HG03457 (cell line): ENCODE data around the gene SPOCK2.

Experiments
- ATAC-seq: cut with Tn5 transposase; IDR thresholded peaks from one replicate; pipeline ENCODE4 v1.9.1; 2021; ENCODE audit warnings: moderate number of reproducible peaks; ENCODE audit not compliant: unreplicated experiment

Gene SPOCK2

DNA sequence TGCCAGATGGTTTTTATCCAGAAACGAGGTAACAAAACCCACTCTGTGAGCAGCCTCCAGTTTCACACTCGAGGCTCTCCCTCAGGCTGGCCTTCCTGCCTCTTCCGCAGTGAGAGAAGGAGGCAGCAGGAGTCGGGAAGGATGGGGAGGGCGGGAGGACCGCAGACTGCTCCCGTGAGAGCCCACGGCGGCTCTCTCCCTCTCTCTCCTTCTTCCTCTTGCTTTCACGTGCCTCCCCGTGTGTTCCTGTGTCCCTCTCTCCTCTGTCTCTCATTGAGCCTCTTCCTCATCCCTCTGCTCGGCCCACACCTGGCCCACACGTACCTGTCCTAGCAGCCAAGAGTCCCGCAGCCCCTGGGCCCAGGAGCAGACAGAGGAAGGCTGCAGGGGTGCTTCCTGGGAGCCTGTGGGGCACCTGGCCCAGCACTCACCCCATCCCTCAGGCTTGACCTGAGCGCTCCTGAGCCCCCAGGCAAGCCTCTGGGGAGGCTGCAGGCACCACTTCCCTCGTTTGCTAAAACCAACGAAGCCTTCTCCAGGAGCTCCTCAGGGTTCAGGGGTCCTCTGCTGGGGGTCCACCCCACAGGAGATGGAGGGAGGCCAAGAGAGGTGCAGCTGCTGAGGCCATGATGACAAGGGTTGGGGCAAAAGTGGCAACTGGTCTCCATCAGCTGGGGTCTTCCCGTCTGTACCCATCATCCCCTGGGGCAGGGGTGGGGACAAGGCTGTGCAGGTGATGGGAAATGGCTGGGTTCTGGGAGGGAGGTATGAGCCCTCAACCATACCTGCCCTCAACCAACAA, 13.6 kb downstream of the SPOCK2 start:
- ATAC-seq = no peak

DNA sequence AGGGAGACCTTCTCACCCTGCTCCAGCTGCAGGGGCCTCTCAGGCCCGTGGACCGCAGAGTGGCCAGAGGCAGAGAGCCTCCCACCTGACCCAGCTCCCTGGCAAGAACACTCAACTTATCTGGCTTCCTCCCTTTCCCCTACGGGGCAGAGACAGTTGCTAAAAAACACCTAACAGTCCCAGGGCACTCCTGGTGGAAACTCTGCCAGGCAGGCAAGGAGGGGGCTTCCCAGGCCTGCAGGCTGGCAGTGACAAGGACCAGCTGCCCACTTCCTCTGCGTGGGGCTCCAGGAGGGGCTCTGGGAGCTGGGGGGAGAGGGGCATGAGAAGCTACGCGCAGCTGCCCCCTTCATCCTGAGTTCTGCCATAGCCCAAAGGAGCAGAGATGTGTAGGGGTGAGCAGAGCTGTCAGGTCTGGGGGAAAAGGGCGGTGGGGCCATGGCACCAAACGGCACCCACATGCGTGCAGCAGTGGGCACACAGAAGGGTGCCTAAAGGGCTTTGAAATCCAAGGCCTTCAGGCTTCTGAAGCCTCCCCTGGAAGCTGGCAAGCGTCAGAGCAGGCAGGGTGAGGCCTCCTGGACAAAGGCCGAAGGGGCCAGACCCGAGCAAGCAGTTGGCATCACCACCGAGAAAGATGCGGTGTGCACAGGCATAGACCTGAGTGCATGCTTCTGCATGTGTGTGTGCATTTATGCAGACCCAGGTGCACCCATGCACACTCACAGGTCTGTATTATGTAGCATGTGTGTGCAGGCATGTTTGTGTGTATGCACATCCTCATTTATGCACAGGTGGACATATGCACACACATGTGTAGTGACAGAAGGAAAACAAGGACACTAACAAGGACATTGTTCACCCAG, 14.4 kb downstream of the SPOCK2 start:
- ATAC-seq = no peak

DNA sequence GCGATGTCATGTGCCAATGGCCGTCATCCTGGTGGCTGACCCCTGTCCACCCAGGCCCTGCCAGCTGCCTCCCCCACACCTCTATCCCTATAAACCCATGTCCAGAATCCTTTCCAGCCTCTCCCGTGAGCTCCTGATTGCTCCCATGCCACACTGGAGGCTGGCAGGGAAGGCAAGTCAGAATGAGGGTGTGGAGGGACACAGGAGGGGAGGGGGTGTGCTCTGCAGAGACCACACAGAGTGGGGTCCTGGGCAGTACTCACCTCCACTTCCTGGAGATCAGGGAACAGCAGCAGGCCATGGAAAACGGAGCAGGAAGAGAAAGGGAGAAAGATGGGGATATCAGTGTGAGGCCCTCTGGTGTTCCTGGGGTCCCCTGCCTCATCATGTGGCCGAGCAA, 15.7 kb downstream of the SPOCK2 start:
- ATAC-seq = no peak

GRCh38 chr10:72072046-72072445, 16.3 kb downstream of the SPOCK2 start:
- ATAC-seq = no peak

DNA sequence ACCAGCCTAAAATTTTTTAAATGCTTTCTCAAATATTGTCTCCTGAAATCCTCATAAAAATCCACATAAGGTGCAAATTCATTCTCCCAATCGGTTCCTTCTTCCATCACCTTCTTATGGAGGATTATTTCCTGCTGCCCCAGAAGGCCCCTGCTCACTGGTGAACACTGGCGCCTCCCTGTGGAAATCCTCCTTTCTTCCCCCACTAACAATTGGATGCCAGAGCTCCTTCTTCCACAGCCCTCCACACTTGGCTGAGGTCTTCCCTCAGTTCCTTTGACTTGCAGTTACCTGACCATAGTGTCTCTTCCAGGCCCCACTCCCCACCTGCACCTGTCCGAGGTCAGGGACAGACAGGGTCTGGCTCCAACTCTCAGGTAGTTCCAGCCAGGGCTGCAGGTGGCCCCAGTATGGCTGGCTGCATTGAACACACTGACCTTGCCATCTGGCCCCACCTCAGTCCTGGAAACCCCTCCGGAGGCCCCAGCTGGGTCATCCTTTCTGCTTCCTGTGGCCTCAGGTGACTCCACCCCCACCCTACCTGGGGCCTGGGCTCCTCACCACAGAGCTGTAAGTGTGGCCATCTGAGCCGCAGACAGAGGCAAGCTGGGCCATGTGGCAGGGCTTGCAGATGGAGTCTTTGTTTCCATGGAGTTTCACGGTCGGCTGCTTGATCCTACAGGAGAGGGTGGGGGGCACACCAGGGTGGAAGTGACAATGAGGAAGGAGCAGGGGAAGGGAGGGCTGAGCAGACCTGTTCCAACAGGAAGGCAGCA, 18.4 kb downstream of the SPOCK2 start:
- ATAC-seq = no peak

GRCh38 chr10:72068901-72069446, 19.4 kb downstream of the SPOCK2 start:
- ATAC-seq = no peak

DNA sequence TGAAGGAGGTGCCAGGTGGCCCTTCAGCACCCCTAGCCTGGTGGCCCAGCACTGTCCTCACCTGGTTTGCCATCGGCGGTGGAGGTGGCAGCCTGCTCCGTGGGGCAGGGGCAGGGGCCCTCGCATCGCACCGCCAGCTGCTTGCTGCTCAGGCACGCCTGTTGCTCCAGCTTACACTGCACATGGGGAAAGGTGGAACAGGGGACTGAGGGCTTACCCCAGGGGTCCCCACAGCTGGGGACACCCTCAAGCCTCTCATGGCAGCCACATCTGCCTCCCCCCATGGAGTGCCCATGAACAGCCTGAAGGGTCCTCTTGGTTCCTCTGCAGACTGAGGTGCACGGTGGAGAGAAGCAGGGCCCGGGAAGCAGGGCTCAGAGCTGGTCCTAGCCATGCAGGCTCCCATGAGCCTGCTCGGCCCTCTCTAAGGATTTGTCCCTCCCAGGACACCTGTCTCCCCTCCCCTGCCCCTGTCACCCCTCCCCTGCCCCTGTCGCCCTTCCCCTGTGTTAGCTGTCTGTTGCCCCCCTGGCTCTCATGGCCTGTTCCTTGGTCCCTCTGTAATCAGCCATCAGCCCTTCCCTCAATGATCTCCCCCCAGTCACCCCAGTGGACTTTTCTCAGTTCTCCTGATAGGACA, 20.1 kb downstream of the SPOCK2 start:
- ATAC-seq = no peak

DNA sequence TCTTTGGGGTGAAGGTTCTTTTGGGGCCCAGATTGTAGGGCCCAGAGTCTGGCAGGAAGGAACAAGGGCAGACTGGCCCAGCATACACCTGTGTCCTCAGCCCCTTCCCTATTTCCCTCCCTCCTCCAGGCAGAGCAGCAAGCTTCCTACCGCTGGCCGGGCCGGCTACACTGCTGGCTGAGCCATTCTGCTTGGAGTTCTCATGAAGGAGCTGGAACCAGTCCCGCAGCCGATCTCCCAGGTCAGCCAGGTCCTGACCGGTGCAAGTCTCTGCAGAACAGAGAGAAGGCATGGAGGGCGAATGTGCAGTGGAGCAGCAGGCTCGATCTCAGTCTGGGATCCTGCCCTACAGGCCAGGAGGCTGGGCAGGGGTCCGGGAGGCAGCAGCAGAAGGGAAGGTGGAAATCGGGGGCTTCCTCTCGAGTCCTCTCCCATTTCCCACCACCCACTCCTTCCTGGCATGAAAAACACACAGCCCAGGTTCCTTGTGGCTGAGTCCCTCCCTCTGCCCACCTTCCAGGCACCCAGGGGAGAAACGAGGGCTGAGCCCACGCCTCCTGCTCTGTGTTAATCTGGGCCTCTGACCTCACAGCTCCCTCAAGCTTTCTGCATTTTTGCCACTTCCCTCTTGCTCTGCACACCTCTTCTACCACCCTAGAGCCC, 20.8 kb downstream of the SPOCK2 start:
- ATAC-seq = no peak

GRCh38 chr10:72066318-72067284, 21.8 kb downstream of the SPOCK2 start:
- no peak for ATAC-seq

DNA sequence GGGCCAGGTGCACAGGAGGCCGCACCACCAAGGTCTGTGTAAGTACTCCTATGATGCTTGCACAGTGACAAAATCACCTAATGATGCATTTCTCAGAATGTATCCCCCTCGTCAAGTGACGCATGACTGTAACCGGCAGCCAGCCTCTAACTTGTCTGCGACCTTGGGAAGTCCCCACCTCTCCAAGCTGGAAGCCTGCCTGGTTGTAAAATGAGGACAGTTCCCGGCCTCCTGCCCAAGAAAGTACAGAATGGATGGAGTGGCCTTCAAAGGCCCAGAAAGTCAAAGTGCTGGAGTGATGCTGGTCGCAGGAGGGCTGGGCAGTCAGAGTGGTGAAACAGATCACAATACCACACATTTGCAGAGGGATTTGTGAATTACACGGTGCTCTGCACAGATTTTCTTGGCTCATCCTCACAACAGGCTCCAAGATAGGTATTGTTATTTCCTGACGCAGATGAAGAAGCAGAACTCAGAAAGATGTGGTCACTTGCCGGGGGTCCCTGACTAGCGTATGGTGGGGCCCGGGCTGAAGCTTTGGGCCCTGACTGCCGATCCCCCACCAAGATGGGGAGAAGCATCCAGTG, 22.8 kb downstream of the SPOCK2 start:
- no peak for ATAC-seq

DNA sequence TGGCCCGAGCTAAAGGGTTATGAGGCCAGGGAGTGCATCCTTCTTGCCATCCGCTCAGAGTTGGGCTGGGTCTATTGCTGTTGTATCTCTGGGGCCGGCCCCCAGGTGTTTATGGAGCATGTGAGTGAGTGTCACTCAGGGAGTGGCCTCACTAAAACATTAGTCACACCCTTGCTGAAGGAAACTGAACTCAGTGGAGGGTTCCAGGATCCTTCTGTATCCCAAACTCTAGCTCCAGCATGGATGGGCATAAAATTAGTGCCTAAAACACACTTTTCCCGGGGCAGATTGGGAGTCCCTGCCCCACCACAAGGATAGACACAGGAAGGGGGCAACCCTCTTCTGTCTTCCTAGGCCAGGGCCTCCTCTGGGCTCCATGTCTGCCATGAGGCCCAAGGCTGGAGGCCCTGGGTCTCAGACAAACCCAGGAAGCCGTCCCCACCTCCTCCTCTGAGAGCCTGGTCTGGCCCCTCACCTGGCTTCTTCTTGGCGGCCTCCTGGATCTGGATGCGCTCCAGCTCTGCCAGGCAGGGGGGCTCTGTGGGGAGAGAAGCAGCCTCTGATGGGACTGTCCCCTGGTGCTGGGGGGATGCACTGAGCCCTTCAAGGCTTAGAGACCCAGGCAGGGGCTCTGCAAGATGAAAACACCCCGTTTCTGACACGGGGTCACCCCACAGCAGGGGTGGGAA, 24.5 kb downstream of the SPOCK2 start:
- ATAC-seq = no peak

DNA sequence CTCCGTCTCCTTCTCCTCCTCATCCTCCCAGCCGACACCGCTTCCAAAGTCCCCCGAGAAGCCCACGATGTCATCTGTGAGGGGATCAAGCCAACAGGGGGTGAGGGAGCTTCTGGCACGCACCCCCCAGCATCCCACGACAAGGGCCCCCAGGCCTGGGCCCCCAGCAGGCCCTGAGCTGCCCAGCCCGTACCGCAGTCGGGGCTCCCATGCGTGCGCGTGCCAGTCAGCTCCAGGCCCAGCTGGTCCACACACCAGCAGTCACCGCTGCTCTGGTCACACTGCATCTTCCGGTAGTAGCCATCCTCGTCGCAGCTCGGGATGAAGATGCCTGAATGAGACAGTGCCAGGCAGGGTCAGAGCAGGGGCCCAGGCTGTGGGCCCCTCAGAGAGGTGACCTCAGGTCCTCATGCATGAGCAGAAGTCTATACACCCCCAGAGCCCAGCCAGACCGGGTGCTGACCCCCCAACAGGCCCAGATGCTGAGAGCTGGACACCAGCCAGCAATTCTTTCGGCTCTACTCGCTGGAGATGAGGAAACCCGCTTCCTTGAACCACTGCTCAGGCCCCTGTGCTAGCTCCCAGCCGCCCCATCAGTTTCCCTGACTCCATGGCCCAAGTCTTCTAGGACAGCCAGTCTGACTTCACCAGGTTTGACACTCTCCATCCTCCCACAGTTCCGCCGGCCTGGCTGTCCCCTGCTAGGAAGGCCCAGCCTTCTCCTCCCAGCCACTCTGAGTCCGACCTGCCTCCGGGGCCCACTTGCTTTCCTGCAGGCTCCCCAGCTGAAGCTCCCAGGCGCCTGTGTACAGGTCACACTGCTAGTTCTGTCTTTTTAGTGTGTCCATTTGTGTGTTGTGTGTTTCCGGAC, 25.3 kb downstream of the SPOCK2 start:
- no peak for ATAC-seq

DNA sequence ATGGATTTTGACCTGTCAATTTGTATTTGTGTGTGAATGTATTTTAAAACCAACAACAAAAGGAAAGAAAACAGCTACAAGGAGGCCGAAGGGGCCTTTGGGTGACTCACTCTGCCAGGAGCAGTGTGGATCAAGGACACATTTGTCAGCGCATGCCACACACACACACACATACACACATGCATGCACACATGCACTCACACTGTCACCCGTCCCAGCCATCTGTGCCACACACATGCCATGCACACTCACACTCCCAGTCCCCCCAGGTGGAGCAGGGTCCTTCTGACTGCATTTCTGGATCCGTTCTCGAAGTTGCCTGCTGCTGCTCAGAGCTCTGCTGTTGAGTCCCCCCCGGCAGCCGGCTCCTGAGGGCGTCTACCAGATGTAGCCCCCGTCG, 26.0 kb downstream of the SPOCK2 start:
- ATAC-seq = no peak

DNA sequence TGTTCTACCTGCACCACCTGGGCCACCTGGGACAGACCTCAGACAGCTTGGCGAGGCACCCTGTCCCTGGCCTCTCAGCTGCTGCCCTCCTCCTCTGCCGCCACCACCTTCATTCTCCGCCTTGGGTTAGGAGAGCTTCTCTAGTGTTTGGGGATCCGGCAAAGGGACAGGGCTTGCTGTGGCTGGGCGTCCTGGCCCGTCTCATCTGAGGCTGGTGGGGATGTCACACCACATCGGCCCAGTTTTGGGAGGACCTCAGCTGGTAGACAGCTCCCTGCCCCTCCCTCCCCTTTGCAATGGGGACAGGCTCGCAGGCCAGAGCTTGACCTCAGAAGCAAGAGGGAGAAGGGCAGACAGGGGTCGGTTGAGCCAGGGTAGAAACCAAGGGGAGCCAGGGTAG, 26.4 kb downstream of the SPOCK2 start:
- ATAC-seq = no peak

- no peak for ATAC-seq
Measured at GRCh38 chr10:72061491-72061890, 26.9 kb downstream of the SPOCK2 start.

GRCh38 chr10:72059843-72060822, 28.2 kb downstream of the SPOCK2 start:
- no peak for ATAC-seq
